Brain pericyte (primary cell): ENCODE data around the gene MAN2B2.
"Not testable (repeated sequence)": the region's sequence is repeated elsewhere in the genome, so short reads cannot be mapped to it uniquely, and the experiment has no call there.

Source experiments
- DNase-seq: peaks from one replicate; pipeline ENCODE4 v3.0.0-alpha.2; 2012; ENCODE audit warnings: low read depth, low spot score

MAN2B2 gene

DNA sequence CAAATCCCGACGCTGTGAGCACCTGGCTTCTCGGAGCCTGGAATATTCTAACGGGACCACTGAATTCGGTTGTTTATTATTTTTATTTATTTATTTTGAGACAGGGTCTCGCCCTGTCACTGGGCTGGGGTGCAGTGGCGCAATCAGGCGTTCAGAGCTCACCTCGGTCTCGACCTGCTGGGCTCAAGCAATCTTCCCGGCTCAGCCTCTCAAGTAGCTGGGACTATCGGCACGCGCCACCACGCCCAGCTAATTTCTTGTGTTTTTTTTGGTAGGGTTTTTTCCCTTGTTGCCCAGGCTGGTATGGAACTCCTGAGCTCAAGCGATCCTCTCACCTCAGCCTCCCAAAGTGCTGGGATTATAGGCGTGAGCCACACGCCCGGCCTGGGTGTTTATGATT, 97.1 kb downstream of the MAN2B2 start:
- DNase-seq = no peak

DNA sequence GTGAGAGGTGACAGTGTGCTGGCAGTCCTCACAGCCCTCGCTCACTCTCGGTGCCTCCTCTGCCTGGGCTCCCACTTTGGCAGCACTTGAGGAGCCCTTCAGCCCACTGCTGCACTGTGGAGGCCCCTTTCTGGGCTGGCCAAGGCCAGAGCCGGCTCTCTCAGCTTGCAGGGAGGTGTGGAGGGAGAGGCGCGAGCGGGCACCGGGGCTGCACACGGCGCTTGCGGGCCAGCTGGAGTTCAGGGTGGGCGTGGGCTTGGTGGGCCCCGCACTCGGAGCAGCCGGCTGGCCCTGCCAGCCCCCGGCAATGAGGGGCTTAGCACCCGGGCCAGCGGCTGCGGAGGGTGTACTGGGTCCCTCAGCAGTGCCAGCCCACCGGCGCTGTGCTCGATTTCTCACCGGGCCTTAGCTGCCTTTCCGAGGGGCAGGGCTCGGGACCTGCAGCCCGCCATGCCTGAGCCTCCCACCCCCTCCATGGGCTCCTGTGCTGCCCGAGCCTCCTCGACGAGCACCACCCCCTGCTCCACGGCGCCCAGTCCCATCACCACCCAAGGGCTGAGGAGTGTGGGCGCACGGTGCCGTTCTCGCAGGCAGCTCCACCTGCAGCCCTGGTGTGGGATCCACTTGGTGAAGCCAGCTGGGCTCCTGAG, 97.7 kb downstream of the MAN2B2 start:
- DNase-seq = not testable (repeated sequence)
